ENCODE data around the gene SLC38A8. TPM values are rescaled to one million over a fixed set of nuclear protein-coding genes. Genes with fewer than 3 reads are reported as not detected.

Gene SLC38A8
- total RNA-seq, 1 donor from 2014 or later, result not detected

DNA sequence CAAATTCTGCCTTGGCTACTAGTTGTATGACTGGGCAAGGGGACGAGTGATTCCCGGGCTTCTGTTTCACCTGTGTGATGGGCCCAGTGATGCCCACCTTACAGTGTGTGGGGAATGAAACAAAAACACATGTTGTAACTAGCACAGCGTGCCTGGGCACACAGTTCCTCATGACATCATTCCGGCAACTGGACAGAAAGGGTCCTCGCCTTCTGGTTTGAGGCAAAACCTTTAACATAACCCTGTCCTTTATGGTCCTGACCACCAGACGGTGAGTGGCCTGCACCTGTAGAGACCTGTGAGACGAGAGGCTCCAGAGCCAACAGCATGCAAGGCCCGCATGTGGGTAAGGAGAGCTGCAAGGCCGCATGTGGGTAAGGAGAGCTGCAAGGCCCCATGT is 7.7 kb upstream of the SLC38A8 start:
- H3K27me3 Mint-ChIP-seq, result no peaks in the 10 kb centered on the region

GRCh38 chr16:84049403-84050060 is 6.9 kb upstream of the SLC38A8 start:
- H3K4me3 Mint-ChIP-seq, result no peak overlapping the region
- H3K27me3 Mint-ChIP-seq, result peaks cover under 1% of the 10 kb centered on the region
- H3K36me3 Mint-ChIP-seq (ENCODE audit: low read depth), result peaks cover 19% of the 10 kb centered on the region
- intact Hi-C loops (cut with micrococcal nuclease), result no loop called here
- no peaks in the 10 kb centered on the region for H3K4me1 Mint-ChIP-seq
- H3K9me3 Mint-ChIP-seq, result no peaks in the 10 kb centered on the region
- no peak overlapping the region for H3K27ac Mint-ChIP-seq
- DNase-seq, result no peak

More for the DNA sequence above, 7.7 kb upstream of the SLC38A8 start:
- Mint-ChIP-seq H3K9me3 (no peaks in the 10 kb centered on the region), H3K27ac (no peak overlapping the region), H3K4me1 (no peaks in the 10 kb centered on the region), H3K36me3 (ENCODE audit: low read depth) (peaks cover 22% of the 10 kb centered on the region), H3K4me3 (no peak overlapping the region)
- DNase-seq, result no peak
- intact Hi-C loops (cut with micrococcal nuclease), result no loop called here

DNA sequence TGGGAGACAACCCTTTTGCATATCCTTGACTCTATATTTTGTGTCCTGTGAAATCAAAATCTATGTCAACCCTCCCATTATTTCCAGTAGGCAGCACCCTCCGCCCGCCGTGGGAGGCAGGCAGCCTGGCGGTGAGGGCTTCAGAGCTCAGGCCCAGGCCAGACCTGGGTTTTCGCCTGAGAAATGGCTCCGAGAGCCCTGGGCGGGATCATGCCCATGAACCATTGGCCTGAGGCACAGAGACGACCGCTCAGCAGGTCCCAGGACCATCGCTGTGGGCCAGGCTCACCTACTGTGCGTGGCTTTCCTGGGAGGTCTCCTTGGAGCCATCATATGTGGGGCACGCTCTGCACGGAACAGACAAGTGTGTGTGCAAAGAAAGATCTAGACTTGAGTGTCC is 6.3 kb upstream of the SLC38A8 start:
- intact Hi-C loops (cut with micrococcal nuclease), result no loop called here
- Mint-ChIP-seq H3K27me3 (peaks cover 7% of the 10 kb centered on the region), H3K4me3 (no peak overlapping the region), H3K9me3 (no peaks in the 10 kb centered on the region), H3K4me1 (no peaks in the 10 kb centered on the region), H3K27ac (no peak overlapping the region), H3K36me3 (ENCODE audit: low read depth) (peaks cover 16% of the 10 kb centered on the region)
- no peak for DNase-seq

- no peak for DNase-seq
- Mint-ChIP-seq H3K4me3 (no peak overlapping the region), H3K27ac (no peak overlapping the region), H3K4me1 (no peaks in the 10 kb centered on the region), H3K36me3 (ENCODE audit: low read depth) (peaks cover 12% of the 10 kb centered on the region), H3K27me3 (peaks cover 13% of the 10 kb centered on the region), H3K9me3 (no peaks in the 10 kb centered on the region)
- intact Hi-C loops (cut with micrococcal nuclease), result no loop called here
Observed at GRCh38 chr16:84048270-84048669, 5.7 kb upstream of the SLC38A8 start.

- H3K27ac Mint-ChIP-seq, result no peak overlapping the region
- H3K36me3 Mint-ChIP-seq (ENCODE audit: low read depth), result peaks cover 5% of the 10 kb centered on the region
- H3K9me3 Mint-ChIP-seq, result no peaks in the 10 kb centered on the region
- H3K4me3 Mint-ChIP-seq, result no peak overlapping the region
- intact Hi-C loops (cut with micrococcal nuclease), result no loop called here
- H3K27me3 Mint-ChIP-seq, result peaks cover 17% of the 10 kb centered on the region
- no peak for DNase-seq
- H3K4me1 Mint-ChIP-seq, result no peaks in the 10 kb centered on the region
Observed at GRCh38 chr16:84047626-84048025, 5.0 kb upstream of the SLC38A8 start.

DNA sequence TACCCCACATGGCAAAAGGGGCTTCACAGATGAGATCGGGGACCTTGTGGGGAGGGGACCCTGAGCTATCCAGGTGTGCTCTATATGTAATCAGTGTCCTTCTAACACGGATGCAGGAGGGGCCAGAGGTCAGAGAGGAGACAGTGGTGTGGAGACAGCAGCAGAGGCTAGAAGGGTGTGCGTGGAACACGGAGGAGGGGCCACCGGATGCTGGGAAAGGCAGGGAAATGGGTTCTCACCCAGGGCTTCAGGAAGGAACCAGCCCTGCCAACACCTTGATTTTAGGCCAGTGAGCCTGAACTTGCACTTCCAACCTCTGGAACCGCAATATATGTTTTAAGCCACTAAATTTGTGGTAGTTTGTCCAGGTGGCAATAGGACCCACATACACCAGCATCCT is 4.6 kb upstream of the SLC38A8 start:
- Mint-ChIP-seq H3K36me3 (ENCODE audit: low read depth) (peaks cover 1% of the 10 kb centered on the region), H3K4me3 (no peak overlapping the region), H3K27me3 (peaks cover 19% of the 10 kb centered on the region), H3K27ac (no peak overlapping the region), H3K4me1 (no peaks in the 10 kb centered on the region), H3K9me3 (no peaks in the 10 kb centered on the region)
- intact Hi-C loops (cut with micrococcal nuclease), result no loop called here
- no peak for DNase-seq

- Mint-ChIP-seq H3K27ac (no peak overlapping the region), H3K4me1 (no peaks in the 10 kb centered on the region), H3K9me3 (no peaks in the 10 kb centered on the region), H3K4me3 (no peak overlapping the region), H3K36me3 (ENCODE audit: low read depth) (no peaks in the 10 kb centered on the region), H3K27me3 (peaks cover 22% of the 10 kb centered on the region)
- intact Hi-C loops (cut with micrococcal nuclease), result no loop called here
- DNase-seq, result no peak
Observed at GRCh38 chr16:84045818-84046470, 3.3 kb upstream of the SLC38A8 start.

DNA sequence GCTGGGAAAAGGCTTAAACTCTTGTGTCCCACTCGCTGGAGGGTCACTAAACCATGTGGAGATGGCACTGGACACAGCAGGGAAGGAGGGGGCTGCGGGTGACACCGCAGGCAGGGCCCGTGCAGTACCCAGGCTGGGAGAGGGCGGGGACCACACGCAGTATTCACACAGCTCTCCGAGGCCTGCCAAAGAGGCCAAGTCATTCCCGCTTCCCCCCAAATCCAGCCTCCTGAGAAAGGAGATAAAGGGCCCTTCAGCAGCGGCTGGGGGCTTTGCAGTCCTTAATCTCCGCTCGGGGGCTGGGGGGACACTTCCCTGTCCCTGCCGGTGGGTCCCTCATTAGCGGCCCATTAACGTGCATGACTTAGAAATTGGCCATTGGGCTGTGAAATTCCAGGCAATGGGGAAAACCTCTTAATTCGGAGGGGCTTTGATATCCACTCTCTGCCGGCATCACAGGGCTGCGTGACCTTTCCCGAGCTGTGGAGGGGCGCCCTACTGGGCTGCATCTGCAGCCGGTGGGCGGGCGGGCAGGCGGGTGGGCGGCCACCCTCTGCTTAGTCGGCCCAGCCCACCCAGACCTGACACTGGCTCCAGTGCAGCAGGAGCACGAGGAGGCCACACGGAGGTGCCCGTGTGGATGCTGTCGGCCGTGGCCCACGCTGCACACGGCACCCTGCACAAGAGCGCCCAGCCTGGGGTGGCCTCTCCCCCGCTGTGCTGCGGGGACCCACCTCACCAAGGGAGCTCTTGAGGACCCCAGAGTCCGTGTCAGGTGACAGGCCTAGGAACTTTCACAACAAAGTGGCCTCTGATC is 2.6 kb upstream of the SLC38A8 start:
- Mint-ChIP-seq H3K27me3 (peaks cover 22% of the 10 kb centered on the region), H3K9me3 (no peaks in the 10 kb centered on the region), H3K4me1 (no peaks in the 10 kb centered on the region), H3K36me3 (ENCODE audit: low read depth) (no peaks in the 10 kb centered on the region), H3K27ac (no peak overlapping the region), H3K4me3 (no peak overlapping the region)
- intact Hi-C loops (cut with micrococcal nuclease), result no loop called here
- no peak for DNase-seq

- Mint-ChIP-seq H3K9me3 (no peaks in the 10 kb centered on the region), H3K27ac (no peak overlapping the region), H3K36me3 (ENCODE audit: low read depth) (no peaks in the 10 kb centered on the region), H3K4me3 (no peak overlapping the region), H3K4me1 (no peaks in the 10 kb centered on the region), H3K27me3 (peaks cover 22% of the 10 kb centered on the region)
- intact Hi-C loops (cut with micrococcal nuclease), result no loop called here
- no peak for DNase-seq
Observed at GRCh38 chr16:84044118-84044488, 1.5 kb upstream of the SLC38A8 start.

DNA sequence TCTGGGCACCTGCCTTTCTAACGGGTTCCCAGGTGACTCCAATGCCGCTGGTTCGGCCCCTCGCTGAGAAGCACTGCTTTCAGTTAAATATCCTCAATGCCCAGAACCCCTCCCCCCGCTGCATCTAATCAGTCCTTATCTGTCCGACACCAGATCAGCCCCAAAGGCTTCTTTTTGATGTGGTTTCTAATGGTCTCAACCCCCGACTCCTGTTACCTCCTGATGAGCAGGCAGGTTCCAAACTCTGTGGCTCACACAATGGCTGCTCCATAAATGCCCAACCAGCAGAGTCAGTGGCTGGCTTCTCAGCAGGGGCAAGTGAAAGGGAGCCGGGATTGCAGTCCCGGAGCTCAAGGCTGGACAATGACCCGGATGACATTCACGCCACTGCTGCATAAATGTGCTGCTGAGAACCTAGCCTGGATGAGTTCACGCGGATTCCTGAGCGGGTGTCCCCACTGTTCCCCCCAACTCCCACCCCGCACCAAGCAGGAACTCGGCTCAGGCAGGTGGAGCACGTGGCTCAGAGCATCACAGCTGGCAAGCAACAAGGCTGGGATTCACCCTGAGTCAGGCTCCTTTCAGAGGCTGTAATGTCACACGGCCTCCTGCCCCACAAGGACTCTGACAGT is 1.0 kb upstream of the SLC38A8 start:
- intact Hi-C loops (cut with micrococcal nuclease), result no loop called here
- Mint-ChIP-seq H3K4me1 (no peaks in the 10 kb centered on the region), H3K27me3 (peaks cover 22% of the 10 kb centered on the region), H3K27ac (no peak overlapping the region), H3K4me3 (no peak overlapping the region), H3K9me3 (no peaks in the 10 kb centered on the region), H3K36me3 (ENCODE audit: low read depth) (no peaks in the 10 kb centered on the region)
- DNase-seq, result no peak

- no peaks in the 10 kb centered on the region for H3K36me3 Mint-ChIP-seq (ENCODE audit: low read depth)
- H3K4me3 Mint-ChIP-seq, result no peak overlapping the region
- H3K9me3 Mint-ChIP-seq, result no peaks in the 10 kb centered on the region
- intact Hi-C loops (cut with micrococcal nuclease), result no loop called here
- H3K4me1 Mint-ChIP-seq, result no peaks in the 10 kb centered on the region
- no peak overlapping the region for H3K27ac Mint-ChIP-seq
- H3K27me3 Mint-ChIP-seq, result peaks cover 22% of the 10 kb centered on the region
- no peak for DNase-seq
Observed at GRCh38 chr16:84042879-84043485, 387 bp upstream of the SLC38A8 start.

DNA sequence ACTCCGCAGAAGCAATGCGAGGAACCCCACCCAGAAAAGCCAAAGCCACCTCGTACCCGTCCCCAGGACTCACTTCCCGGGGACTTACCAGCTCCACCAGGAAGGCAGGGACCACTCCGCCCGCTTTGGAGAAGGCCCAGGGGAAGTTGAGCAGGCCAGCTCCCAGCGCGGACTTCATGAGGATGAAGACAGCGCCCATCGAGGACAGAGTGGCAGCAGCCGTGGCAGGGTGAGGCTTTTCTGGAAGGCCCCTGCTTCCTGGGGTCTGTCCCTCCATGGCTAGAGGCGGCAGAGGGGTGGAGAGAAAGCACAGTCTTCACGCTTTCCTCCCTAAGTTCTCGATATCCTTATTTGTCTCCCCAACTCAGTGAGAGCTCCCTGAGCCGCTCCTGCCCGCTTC is 714 bp downstream of the SLC38A8 start:
- no peaks in the 10 kb centered on the region for H3K36me3 Mint-ChIP-seq (ENCODE audit: low read depth)
- no peaks in the 10 kb centered on the region for H3K4me1 Mint-ChIP-seq
- no peak overlapping the region for H3K4me3 Mint-ChIP-seq
- H3K27ac Mint-ChIP-seq, result no peak overlapping the region
- DNase-seq, result no peak
- H3K9me3 Mint-ChIP-seq, result no peaks in the 10 kb centered on the region
- peaks cover 22% of the 10 kb centered on the region for H3K27me3 Mint-ChIP-seq
- intact Hi-C loops (cut with micrococcal nuclease), result no loop called here

GRCh38 chr16:84040823-84041820 is 1.5 kb downstream of the SLC38A8 start:
- H3K27ac Mint-ChIP-seq, result no peak overlapping the region
- H3K36me3 Mint-ChIP-seq (ENCODE audit: low read depth), result no peaks in the 10 kb centered on the region
- intact Hi-C loops (cut with micrococcal nuclease), result no loop called here
- no peak for DNase-seq
- no peaks in the 10 kb centered on the region for H3K9me3 Mint-ChIP-seq
- no peak overlapping the region for H3K4me3 Mint-ChIP-seq
- peaks cover 22% of the 10 kb centered on the region for H3K27me3 Mint-ChIP-seq
- H3K4me1 Mint-ChIP-seq, result no peaks in the 10 kb centered on the region
